GM21717 (cell line): ENCODE measurements around the gene HSD17B11.
"Not testable (repeated sequence)": the region's sequence is repeated elsewhere in the genome, so short reads cannot be mapped to it uniquely, and the experiment has no call there.

ENCODE experiments used
- ATAC-seq: cut with Tn5 transposase; IDR thresholded peaks from one replicate; pipeline ENCODE4 v1.9.1; 2021; ENCODE audit warnings: mild to moderate bottlenecking, moderate library complexity; ENCODE audit not compliant: unreplicated experiment

HSD17B11 gene

GRCh38 chr4:87360338-87360935 is 30.6 kb downstream of the HSD17B11 start:
- ATAC-seq = no peak

- no peak for ATAC-seq
These were observed 31.7 kb downstream of the HSD17B11 start for GRCh38 chr4:87359258-87359657.

- ATAC-seq = no peak
These were observed 34.0 kb downstream of the HSD17B11 start for GRCh38 chr4:87356832-87357526.

GRCh38 chr4:87354168-87355102 is 36.6 kb downstream of the HSD17B11 start:
- no peak for ATAC-seq

GRCh38 chr4:87353592-87353991 is 37.4 kb downstream of the HSD17B11 start:
- peak; percentile 95 for ATAC-seq

GRCh38 chr4:87345139-87345538 is 45.8 kb downstream of the HSD17B11 start:
- no peak for ATAC-seq

GRCh38 chr4:87342872-87343271 is 48.1 kb downstream of the HSD17B11 start:
- ATAC-seq = no peak

- ATAC-seq = not testable (repeated sequence)
These were observed 48.9 kb downstream of the HSD17B11 start for GRCh38 chr4:87341954-87342635.

- ATAC-seq = no peak
These were observed 51.5 kb downstream of the HSD17B11 start for GRCh38 chr4:87339440-87339839.

GRCh38 chr4:87337361-87337760 is 53.6 kb downstream of the HSD17B11 start:
- ATAC-seq = no peak

- ATAC-seq = no peak
These were observed 57.7 kb downstream of the HSD17B11 start for GRCh38 chr4:87333267-87333666.

GRCh38 chr4:87330761-87331160 is 60.2 kb downstream of the HSD17B11 start:
- no peak for ATAC-seq

- ATAC-seq = no peak
These were observed 63.9 kb downstream of the HSD17B11 start for GRCh38 chr4:87327136-87327535.

GRCh38 chr4:87326460-87326859 is 64.5 kb downstream of the HSD17B11 start:
- no peak for ATAC-seq

GRCh38 chr4:87322754-87323153 is 68.2 kb downstream of the HSD17B11 start, which contains the start of gene HSD17B13:
Gene HSD17B13 (minus strand): TSS chr4:87322882. CDS start chr4:87322841, 41 bp downstream.
- no peak for ATAC-seq

GRCh38 chr4:87321888-87322287 is 69.1 kb downstream of the HSD17B11 start:
- ATAC-seq = no peak

GRCh38 chr4:87317527-87317926 is 73.5 kb downstream of the HSD17B11 start:
- no peak for ATAC-seq

GRCh38 chr4:87316961-87317360 is 74.0 kb downstream of the HSD17B11 start:
- no peak for ATAC-seq

- not testable (repeated sequence) for ATAC-seq
These were observed 76.0 kb downstream of the HSD17B11 start for GRCh38 chr4:87315000-87315399.

- no peak for ATAC-seq
These were observed 77.2 kb downstream of the HSD17B11 start for GRCh38 chr4:87313756-87314155.

- ATAC-seq = no peak
These were observed 79.3 kb downstream of the HSD17B11 start for GRCh38 chr4:87311684-87312083.
